ENCODE results near the gene FNIP1.

FNIP1 gene

GRCh38 chr5:131791866-131792265 lies 5.0 kb downstream of the FNIP1 start:
- Histone ChIP-seq H3K9ac (ENCODE audit: insufficient read length) (no peak overlapping the region), H3K9me3 (ENCODE audit: low read depth, low read length) (no peaks in the 10 kb centered on the region), H3K36me3 (ENCODE audit: insufficient read depth, low read length) (no peaks in the 10 kb centered on the region), H3K4me3 (no peak overlapping the region), H3K27ac (no peak overlapping the region)
- DNase-seq (ENCODE audit: low read depth, low spot score), result no peak
- no peak for TF ChIP-seq EZH2 (IDR thresholded peaks at IDR 0.05)
- no peak for TF ChIP-seq POLR2AphosphoS5 (IDR thresholded peaks at IDR 0.05; ENCODE audit: borderline replicate concordance, low read depth, low read length)
- TF ChIP-seq FOXP2 (optimal IDR thresholded peaks at IDR 0.05; ENCODE audit: control extremely low read depth, extremely low read length, insufficient read depth), result no peak

- DNase-seq (ENCODE audit: low read depth, low spot score), result no peak
- H3K9me3 ChIP-seq (ENCODE audit: low read depth, low read length), result no peaks in the 10 kb centered on the region
- H3K4me3 ChIP-seq, result no peak overlapping the region
- no peak overlapping the region for H3K9ac ChIP-seq (ENCODE audit: insufficient read length)
- TF ChIP-seq POLR2AphosphoS5 (IDR thresholded peaks at IDR 0.05; ENCODE audit: borderline replicate concordance, low read depth, low read length) (no peak), FOXP2 (optimal IDR thresholded peaks at IDR 0.05; ENCODE audit: control extremely low read depth, extremely low read length, insufficient read depth) (no peak), EZH2 (IDR thresholded peaks at IDR 0.05) (no peak)
- no peak overlapping the region for H3K27ac ChIP-seq
- H3K36me3 ChIP-seq (ENCODE audit: insufficient read depth, low read length), result no peaks in the 10 kb centered on the region
Measured at GRCh38 chr5:131790550-131790949, 6.3 kb downstream of the FNIP1 start.

- Histone ChIP-seq H3K9ac (ENCODE audit: insufficient read length) (no peak overlapping the region), H3K27ac (no peak overlapping the region), H3K36me3 (ENCODE audit: insufficient read depth, low read length) (no peaks in the 10 kb centered on the region), H3K4me3 (no peak overlapping the region), H3K9me3 (ENCODE audit: low read depth, low read length) (no peaks in the 10 kb centered on the region)
- TF ChIP-seq FOXP2 (optimal IDR thresholded peaks at IDR 0.05; ENCODE audit: control extremely low read depth, extremely low read length, insufficient read depth), result no peak
- TF ChIP-seq EZH2 (IDR thresholded peaks at IDR 0.05), result no peak
- no peak for TF ChIP-seq POLR2AphosphoS5 (IDR thresholded peaks at IDR 0.05; ENCODE audit: borderline replicate concordance, low read depth, low read length)
- DNase-seq (ENCODE audit: low read depth, low spot score), result no peak
Measured at GRCh38 chr5:131789765-131790164, 7.1 kb downstream of the FNIP1 start.

- no peaks in the 10 kb centered on the region for H3K9me3 ChIP-seq (ENCODE audit: low read depth, low read length)
- no peak overlapping the region for H3K4me3 ChIP-seq
- DNase-seq (ENCODE audit: low read depth, low spot score), result no peak
- H3K36me3 ChIP-seq (ENCODE audit: insufficient read depth, low read length), result no peaks in the 10 kb centered on the region; the same call in 1 of the 2 replicates
- TF ChIP-seq POLR2AphosphoS5 (IDR thresholded peaks at IDR 0.05; ENCODE audit: borderline replicate concordance, low read depth, low read length) (no peak), EZH2 (IDR thresholded peaks at IDR 0.05) (no peak), FOXP2 (optimal IDR thresholded peaks at IDR 0.05; ENCODE audit: control extremely low read depth, extremely low read length, insufficient read depth) (no peak)
- H3K9ac ChIP-seq (ENCODE audit: insufficient read length), result no peak overlapping the region
- no peak overlapping the region for H3K27ac ChIP-seq
Measured at GRCh38 chr5:131787736-131788135, 9.1 kb downstream of the FNIP1 start.

- H3K27ac ChIP-seq, result no peak overlapping the region
- no peak overlapping the region for H3K9ac ChIP-seq (ENCODE audit: insufficient read length)
- H3K36me3 ChIP-seq (ENCODE audit: insufficient read depth, low read length), result peaks cover 2% of the 10 kb centered on the region; the same call in 1 of the 2 replicates
- DNase-seq (ENCODE audit: low read depth, low spot score), result no peak
- no peaks in the 10 kb centered on the region for H3K9me3 ChIP-seq (ENCODE audit: low read depth, low read length)
- H3K4me3 ChIP-seq, result no peak overlapping the region
- TF ChIP-seq EZH2 (IDR thresholded peaks at IDR 0.05) (no peak), FOXP2 (optimal IDR thresholded peaks at IDR 0.05; ENCODE audit: control extremely low read depth, extremely low read length, insufficient read depth) (no peak), POLR2AphosphoS5 (IDR thresholded peaks at IDR 0.05; ENCODE audit: borderline replicate concordance, low read depth, low read length) (no peak)
Measured at GRCh38 chr5:131786900-131787692, 9.7 kb downstream of the FNIP1 start.

- no peak overlapping the region for H3K27ac ChIP-seq
- H3K36me3 ChIP-seq (ENCODE audit: insufficient read depth, low read length), result peaks cover 7% of the 10 kb centered on the region; the same call in 1 of the 2 replicates
- TF ChIP-seq EZH2 (IDR thresholded peaks at IDR 0.05) (no peak), POLR2AphosphoS5 (IDR thresholded peaks at IDR 0.05; ENCODE audit: borderline replicate concordance, low read depth, low read length) (no peak), FOXP2 (optimal IDR thresholded peaks at IDR 0.05; ENCODE audit: control extremely low read depth, extremely low read length, insufficient read depth) (no peak)
- no peak for DNase-seq (ENCODE audit: low read depth, low spot score)
- H3K9ac ChIP-seq (ENCODE audit: insufficient read length), result no peak overlapping the region
- H3K4me3 ChIP-seq, result no peak overlapping the region
- H3K9me3 ChIP-seq (ENCODE audit: low read depth, low read length), result no peaks in the 10 kb centered on the region
Measured at GRCh38 chr5:131786036-131786435, 10.8 kb downstream of the FNIP1 start.

- DNase-seq (ENCODE audit: low read depth, low spot score), result no peak
- H3K9ac ChIP-seq (ENCODE audit: insufficient read length), result no peak overlapping the region
- H3K4me3 ChIP-seq, result no peak overlapping the region
- no peak overlapping the region for H3K27ac ChIP-seq
- no peaks in the 10 kb centered on the region for H3K9me3 ChIP-seq (ENCODE audit: low read depth, low read length)
- peaks cover 7% of the 10 kb centered on the region; the same call in 1 of the 2 replicates for H3K36me3 ChIP-seq (ENCODE audit: insufficient read depth, low read length)
- TF ChIP-seq EZH2 (IDR thresholded peaks at IDR 0.05) (no peak), POLR2AphosphoS5 (IDR thresholded peaks at IDR 0.05; ENCODE audit: borderline replicate concordance, low read depth, low read length) (no peak), FOXP2 (optimal IDR thresholded peaks at IDR 0.05; ENCODE audit: control extremely low read depth, extremely low read length, insufficient read depth) (no peak)
Measured at GRCh38 chr5:131783874-131784273, 12.9 kb downstream of the FNIP1 start.

GRCh38 chr5:131783357-131783756 lies 13.5 kb downstream of the FNIP1 start:
- TF ChIP-seq EZH2 (IDR thresholded peaks at IDR 0.05), result no peak
- no peak for TF ChIP-seq FOXP2 (optimal IDR thresholded peaks at IDR 0.05; ENCODE audit: control extremely low read depth, extremely low read length, insufficient read depth)
- no peak for TF ChIP-seq POLR2AphosphoS5 (IDR thresholded peaks at IDR 0.05; ENCODE audit: borderline replicate concordance, low read depth, low read length)

More at GRCh38 chr5:131783357-131783756, 13.5 kb downstream of the FNIP1 start:
- Histone ChIP-seq H3K4me3 (no peak overlapping the region), H3K27ac (no peak overlapping the region), H3K9me3 (ENCODE audit: low read depth, low read length) (no peaks in the 10 kb centered on the region), H3K9ac (ENCODE audit: insufficient read length) (no peak overlapping the region), H3K36me3 (ENCODE audit: insufficient read depth, low read length) (peaks cover 7% of the 10 kb centered on the region; the same call in 1 of the 2 replicates)
- no peak for DNase-seq (ENCODE audit: low read depth, low spot score)
